Lung (tissue), 12 donors: Measurements from ENCODE around the gene CAMK1D. TPM values are rescaled to one million over a fixed set of nuclear protein-coding genes. Genes with fewer than 3 reads are reported as not detected.

Source experiments
- ATAC-seq: fragments of 200-7000 bp; cut with Tn5 transposase; one replicate; pipeline ENCODE4 v1.9.1; 2020; ENCODE audit warnings: moderate number of reproducible peaks; ENCODE audit not compliant: insufficient read depth, low FRiP score
- DNase-seq, 3 donors: peaks; one replicate each; pipeline ENCODE4 v3.0.0-alpha.2; 2013 to 2017
- H3K27ac ChIP-seq, 2 donors: one replicate each; pipeline ENCODE4 v1.5.1; 2013; ENCODE audit warnings: mild to moderate bottlenecking in 2 of 2, moderate library complexity in 2 of 2, control low read depth in 1 of 2, inconsistent platforms in 1 of 2, low read depth in 1 of 2, low read length in 1 of 2
- H3K27me3 ChIP-seq, 3 donors: one replicate each; pipeline ENCODE4 v1.5.1; 2013; ENCODE audit warnings: low read length in 2 of 3; ENCODE audit not compliant: control insufficient read depth in 3 of 3, insufficient read depth in 3 of 3
- H3K36me3 ChIP-seq, 4 donors: one replicate each; pipeline ENCODE4 v1.5.1; 2013; ENCODE audit warnings: low read length in 4 of 4, mild to moderate bottlenecking in 1 of 4, moderate library complexity in 1 of 4; ENCODE audit not compliant: control insufficient read depth in 4 of 4, insufficient read depth in 4 of 4
- H3K4me1 ChIP-seq, 5 donors: one replicate each; pipeline ENCODE4 v1.5.1; 2013; ENCODE audit warnings: low read length in 5 of 5, mild to moderate bottlenecking in 2 of 5, moderate library complexity in 1 of 5; ENCODE audit not compliant: control insufficient read depth in 5 of 5, insufficient read depth in 5 of 5
- H3K4me3 ChIP-seq: one replicate; pipeline ENCODE4 v1.5.1; 2013; ENCODE audit warnings: mild to moderate bottlenecking, control low read depth, moderate library complexity
- H3K9ac ChIP-seq, 2 donors: one replicate each; pipeline ENCODE4 v1.5.1; 2013; ENCODE audit warnings: low read length in 2 of 2, control low read depth in 1 of 2; ENCODE audit not compliant: insufficient read depth in 1 of 2
- H3K9me3 ChIP-seq, 4 donors: one replicate each; pipeline ENCODE4 v1.5.1; 2013; ENCODE audit warnings: low read length in 3 of 4, mild to moderate bottlenecking in 1 of 4, moderate library complexity in 1 of 4; ENCODE audit not compliant: control insufficient read depth in 4 of 4, insufficient read depth in 3 of 4
- CTCF ChIP-seq: IDR thresholded peaks from 2 replicates; pipeline ENCODE4 v1.5.1; 2012; ENCODE audit warnings: mild to moderate bottlenecking; ENCODE audit errors: control extremely low read depth, extremely low read depth
- WGBS, 2 donors: extraction: QIAGEN DNeasy Blood & Tissue Kit; methylation state at CpG; one replicate each; pipeline ENCODE4 v1.1.7; 2013; 5-methylcytosine and 5-hydroxymethylcytosine counted together
- polyA plus RNA-seq, 2 donors: library from polyadenylated mRNA; stranded (reverse); fragments of 200-250 nt; gene quantifications; one replicate each; pipeline ENCODE4 v1.2.1, GENCODE V29; 2013
- total RNA-seq, 2 donors: library from RNA; depleted of rRNA in 1 of 2; stranded (reverse); fragments of >200 nt in 1 of 2; gene quantifications; one replicate each; pipeline ENCODE4 v1.2.1, GENCODE V29; 2014 to 2021
- donor health status: control.
- donor health status: control.
- donor health status: Bipolar disorder and iron deficiency.
- donor health status: healthy.
- donor health status: DM: yes; HTN: yes; CAD: no.

The CAMK1D gene
- total and polyA plus RNA-seq, 4 donors: 3.2 to 37.4 (median 7.0) TPM

- ATAC-seq (no peak), DNase-seq (no peak)
- Histone ChIP-seq H3K9ac (no peak overlapping the region), H3K4me3 (no peak overlapping the region), H3K4me1 (peaks cover 0 to 17% (median 4%) of the 10 kb centered on the region in 5 donors), H3K9me3 (peaks cover 0 to 2% (median 0%) of the 10 kb centered on the region in 4 donors), H3K27ac (no peak overlapping the region), H3K36me3 (no peaks in the 10 kb centered on the region), H3K27me3 (peaks cover 0 to 41% (median 13%) of the 10 kb centered on the region in 3 donors)
- 83 to 90% methylated on average over 10 of the region's 10 CpGs for WGBS, 2 donors
- no peak for TF ChIP-seq CTCF
These were observed 2.6 kb upstream of the CAMK1D start for GRCh38 chr10:12346707-12347106.

- H3K4me3 ChIP-seq: peak overlapping the region; percentile 32
- peak overlapping the region in 1 of 2 donors; percentile 52 for H3K27ac ChIP-seq
- no peaks in the 10 kb centered on the region for H3K36me3 ChIP-seq
- peaks cover 0 to 17% (median 4%) of the 10 kb centered on the region in 5 donors for H3K4me1 ChIP-seq
- ATAC-seq (no peak), DNase-seq (no peak)
- 23 to 44% methylated on average over 17 to 24 of the region's 24 CpGs for WGBS, 2 donors
- H3K9me3 ChIP-seq: peaks cover 0 to 2% (median 0%) of the 10 kb centered on the region in 4 donors
- no peak overlapping the region for H3K9ac ChIP-seq
- peaks cover 0 to 48% (median 16%) of the 10 kb centered on the region in 3 donors for H3K27me3 ChIP-seq
- TF ChIP-seq CTCF: no peak
These were observed 965 bp upstream of the CAMK1D start for GRCh38 chr10:12348294-12348869.

GRCh38 chr10:12349629-12350166 lies 351 bp downstream of the CAMK1D start:
- WGBS, 2 donors: 0 to 1% methylated on average over 59 to 73 of the region's 73 CpGs

More at GRCh38 chr10:12349629-12350166, 351 bp downstream of the CAMK1D start:
- DNase-seq (peak in 2 of 3 donors; percentile 62 to 76), ATAC-seq (peak; percentile 70)
- no peak for TF ChIP-seq CTCF
- H3K36me3 ChIP-seq: no peaks in the 10 kb centered on the region
- peaks cover 0 to 50% (median 16%) of the 10 kb centered on the region in 3 donors for H3K27me3 ChIP-seq
- peaks cover 0 to 17% (median 4%) of the 10 kb centered on the region in 5 donors for H3K4me1 ChIP-seq
- peaks cover 0 to 2% (median 0%) of the 10 kb centered on the region in 4 donors for H3K9me3 ChIP-seq
- H3K27ac ChIP-seq: peak overlapping the region in 1 of 2 donors; percentile 59
- peak overlapping the region; percentile 69 for H3K4me3 ChIP-seq
- no peak overlapping the region for H3K9ac ChIP-seq
